T1000 (cell line): ENCODE data around the gene ALPI.
A peak's percentile ranks its signal among the peaks of the same experiment; 100 is the strongest.
"Not testable (repeated sequence)": the region's sequence is repeated elsewhere in the genome, so short reads cannot be mapped to it uniquely, and the experiment has no call there.

Experiments
- DNase-seq: peaks from one replicate; lab custom pipeline; 2025; ENCODE audit warnings: mixed read lengths; lab: John Stamatoyannopoulos, UW

The ALPI gene

GRCh38 chr2:232421189-232421785, 34.7 kb upstream of the ALPI start:
- DNase-seq, result no peak

GRCh38 chr2:232422051-232422450, 33.9 kb upstream of the ALPI start:
- no peak for DNase-seq

DNA sequence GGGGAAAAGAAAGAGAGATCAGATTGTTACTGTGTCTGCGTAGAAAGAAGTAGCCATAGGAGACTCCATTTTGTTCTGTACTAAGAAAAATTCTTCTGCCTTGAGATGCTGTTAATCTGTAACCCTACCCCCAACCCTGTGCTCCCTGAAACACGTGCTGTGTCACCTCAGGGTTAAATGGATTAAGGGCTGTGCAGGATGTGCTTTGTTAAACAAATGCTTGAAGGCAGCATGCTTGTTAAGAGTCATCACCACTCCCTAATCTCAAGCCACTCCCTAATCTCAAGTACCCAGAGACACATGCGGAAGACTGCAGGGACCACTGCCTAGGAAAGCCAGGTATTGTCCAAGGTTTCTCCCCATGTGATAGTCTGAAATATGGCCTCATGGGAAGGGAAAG, 33.0 kb upstream of the ALPI start:
- DNase-seq, result not testable (repeated sequence)

- not testable (repeated sequence) for DNase-seq
Observed at GRCh38 chr2:232423407-232423806, 32.5 kb upstream of the ALPI start.

DNA sequence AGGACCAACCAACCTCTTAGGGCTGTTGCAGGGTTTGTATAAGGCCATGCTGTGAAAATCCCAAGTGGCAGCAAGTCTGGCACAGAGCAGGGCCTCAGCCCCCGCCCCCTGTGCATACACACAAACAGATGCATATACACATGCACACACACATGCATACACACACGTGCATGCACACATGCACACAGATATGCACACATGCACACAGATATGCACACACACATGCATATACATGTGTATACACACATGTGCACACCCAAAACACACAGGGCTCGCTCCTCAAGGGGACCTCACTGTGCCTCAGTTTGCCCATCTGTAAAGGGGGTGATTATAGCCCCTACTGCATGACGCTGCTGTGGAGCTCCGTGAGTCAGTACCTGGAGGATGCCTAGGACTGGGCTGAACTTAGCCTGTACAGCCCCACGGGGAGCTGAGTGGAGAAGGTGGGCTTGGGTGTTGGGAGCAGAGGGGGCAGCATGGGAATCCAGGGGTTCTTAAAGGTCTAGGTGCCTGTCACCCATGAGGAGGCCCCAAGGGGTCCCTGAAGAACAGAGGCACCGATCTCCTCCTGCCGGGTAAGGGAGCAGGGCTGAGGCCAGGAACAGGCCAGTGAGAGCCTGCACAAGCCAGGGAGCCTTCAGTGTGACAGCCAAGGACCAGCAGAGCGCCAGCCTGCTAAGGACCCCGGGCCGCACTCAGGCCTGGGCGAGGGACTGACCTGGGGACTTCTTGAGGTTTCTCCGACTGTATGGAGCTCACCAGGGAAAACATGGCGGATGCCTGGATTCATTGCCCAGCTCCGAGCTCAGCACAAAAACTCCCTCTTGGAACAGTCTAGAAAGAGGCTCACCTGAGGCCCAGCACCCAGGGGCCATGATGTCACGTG, 24.0 kb upstream of the ALPI start:
- no peak for DNase-seq

DNA sequence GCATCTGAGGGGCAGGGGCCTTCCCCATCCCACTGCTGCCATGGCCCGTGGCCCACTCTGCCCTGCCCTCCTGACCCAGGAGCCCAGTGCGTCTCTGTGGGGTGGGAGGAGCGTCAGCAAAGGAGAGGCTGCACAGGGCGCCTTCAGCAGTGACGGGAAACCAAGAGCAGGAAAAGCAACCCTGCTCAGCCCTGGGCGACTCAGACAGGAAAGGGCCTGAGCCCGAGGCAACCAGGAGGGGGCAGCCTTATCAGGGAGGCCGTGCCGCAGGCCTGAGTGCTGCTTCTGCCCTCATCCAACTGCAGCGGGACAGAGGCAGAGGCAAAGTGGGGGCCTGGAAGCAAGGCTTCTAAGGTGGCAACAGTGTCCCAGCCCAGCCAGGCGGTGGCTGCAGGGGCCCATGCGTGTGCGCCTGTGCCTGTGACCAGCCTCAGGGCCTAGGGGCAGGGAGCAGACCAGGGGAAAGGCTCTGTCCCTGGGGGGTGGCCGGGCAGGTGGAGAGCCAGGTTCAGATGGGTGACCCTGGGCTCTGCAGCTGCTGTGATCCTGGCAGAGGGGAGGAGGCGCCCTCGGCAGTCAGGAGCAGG, 23.3 kb upstream of the ALPI start:
- DNase-seq, result no peak

DNA sequence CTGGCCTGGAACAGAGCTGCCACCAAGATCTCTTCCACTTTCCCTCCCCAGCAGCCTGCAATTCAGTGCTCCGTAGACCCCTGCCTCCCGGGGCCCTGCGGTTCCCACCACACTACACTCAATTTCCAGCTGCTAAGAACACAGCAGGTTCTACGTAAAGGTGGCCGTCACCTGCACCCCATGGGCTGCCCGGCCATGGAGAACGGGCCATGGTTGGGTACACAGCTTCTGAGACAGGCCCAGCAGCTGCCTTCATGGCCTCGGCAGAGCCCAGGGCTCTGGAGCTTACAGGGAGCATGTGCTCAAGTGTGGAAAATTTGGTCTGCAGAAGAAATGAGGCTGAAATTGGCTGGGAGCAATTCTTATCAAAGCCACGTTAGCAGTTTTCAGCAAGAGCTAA, 22.3 kb upstream of the ALPI start:
- not testable (repeated sequence) for DNase-seq

DNA sequence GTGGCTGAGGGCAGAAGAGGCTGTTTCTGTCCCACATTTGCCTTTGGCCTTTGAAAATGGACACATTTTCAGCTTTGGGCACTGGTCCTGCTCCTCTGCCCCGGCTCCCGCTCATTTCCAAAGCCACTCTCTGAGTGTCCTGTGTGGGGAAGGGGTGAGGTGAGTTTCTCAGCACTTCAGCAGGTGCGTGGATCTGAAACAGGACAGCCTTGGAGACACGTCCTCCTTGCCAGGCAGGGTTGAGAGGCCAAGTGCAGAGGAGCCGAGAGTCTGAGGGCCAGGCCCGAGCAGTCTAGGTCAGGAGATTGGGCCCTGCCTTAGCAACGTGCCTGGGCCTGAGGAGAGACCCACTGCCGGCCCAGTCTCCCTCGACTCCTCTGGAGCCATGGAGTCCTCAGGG, 21.9 kb upstream of the ALPI start:
- DNase-seq, result no peak

DNA sequence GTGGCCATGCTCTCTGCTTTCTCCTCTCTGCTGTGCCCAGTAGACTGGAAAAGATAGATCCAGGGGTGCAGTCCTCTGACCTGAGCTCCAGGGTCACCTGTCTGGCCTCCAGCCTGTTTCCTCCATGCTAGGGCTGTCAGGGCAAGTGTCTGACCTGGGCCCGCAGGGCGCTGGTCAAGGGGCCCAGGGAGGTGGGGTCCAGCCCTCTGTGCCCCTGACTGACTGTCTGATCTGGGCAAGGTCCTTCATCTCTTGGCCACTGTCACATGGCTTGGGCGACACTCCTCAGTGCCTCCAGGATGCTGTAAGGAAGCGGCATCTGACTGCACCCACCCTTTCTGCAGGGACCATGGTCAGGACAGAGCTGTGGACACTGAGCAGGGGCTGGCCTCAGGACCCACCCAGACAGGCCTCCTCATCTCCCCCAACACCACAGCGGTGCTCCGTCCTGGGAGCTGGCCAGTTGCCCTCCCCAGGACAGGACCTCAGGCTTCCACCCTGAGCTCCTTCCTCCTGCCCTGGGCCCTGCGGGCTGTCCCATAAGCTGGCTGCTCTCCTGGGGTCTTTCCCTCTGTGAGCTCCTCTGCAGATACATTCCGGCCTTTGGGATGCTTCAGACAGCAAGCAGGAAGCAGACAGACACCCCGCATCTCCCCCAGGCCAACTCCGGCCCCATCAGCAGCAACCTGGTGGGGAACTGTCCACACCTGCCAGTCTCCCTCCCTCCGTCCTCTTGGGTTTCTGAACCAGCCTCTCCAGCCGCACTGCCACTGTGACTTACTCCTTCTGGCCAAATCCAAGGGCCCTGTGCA, 21.2 kb upstream of the ALPI start:
- DNase-seq, result no peak

GRCh38 chr2:232435375-232435648, 20.6 kb upstream of the ALPI start:
- no peak for DNase-seq

DNA sequence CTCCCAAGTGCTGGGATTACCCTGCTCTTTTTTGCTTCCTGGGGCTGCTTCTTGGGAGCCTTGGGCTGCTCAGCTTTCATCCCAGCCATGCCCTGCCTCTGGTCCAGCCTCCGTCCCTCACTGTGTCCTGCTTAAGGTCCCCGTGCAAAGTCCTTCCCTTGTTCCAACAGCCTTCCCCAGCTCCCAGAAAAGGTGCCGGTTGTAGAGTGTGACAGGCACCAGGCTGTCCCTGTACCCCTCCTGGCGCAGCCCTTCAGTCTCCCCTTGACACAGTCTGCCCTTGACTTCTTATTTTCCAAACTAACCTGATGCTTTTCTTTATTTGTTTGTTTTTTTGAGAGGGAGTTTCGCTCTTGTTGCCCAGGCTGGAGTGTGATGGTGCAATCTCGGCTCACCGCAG, 20.1 kb upstream of the ALPI start:
- DNase-seq, result no peak

DNA sequence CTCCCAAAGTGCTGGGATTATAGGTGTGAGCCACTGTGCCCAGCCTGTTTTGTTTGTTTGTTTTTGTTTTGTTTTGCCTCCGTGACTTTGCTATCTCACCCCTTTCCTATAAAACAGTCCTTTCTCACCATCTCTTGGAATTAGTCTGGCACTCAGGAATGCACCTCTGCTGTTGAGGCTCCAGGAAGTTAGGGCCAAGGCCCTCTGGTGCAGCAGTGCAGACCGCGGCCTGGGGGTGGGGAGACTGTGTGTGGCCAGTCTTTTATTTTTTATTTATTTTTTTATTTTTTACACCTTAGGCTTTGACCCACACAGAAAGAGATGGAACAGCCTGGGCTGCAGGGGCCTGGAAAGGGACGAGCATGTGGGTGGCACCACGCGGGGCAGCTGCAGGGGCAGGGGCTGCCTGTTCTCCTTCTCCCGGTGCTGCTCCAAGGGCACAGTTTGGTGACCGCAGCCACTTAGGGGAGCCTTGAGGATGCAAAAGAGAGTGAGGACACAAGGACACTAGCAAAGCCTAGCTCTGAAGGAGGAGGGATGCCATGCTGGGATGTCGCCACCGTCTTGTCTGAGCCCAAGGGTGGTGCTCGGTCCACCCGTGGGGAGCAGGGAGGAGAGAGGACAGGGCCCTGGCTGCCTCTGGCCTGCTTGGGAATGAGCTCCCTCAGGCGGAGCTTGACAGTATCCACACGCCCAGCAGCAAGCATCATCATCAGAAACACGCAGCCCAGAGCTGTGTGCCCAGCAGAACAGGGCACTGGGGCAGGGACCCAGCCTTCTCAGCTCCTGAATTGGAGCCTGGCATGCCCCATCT, 19.4 kb upstream of the ALPI start:
- no peak for DNase-seq

DNA sequence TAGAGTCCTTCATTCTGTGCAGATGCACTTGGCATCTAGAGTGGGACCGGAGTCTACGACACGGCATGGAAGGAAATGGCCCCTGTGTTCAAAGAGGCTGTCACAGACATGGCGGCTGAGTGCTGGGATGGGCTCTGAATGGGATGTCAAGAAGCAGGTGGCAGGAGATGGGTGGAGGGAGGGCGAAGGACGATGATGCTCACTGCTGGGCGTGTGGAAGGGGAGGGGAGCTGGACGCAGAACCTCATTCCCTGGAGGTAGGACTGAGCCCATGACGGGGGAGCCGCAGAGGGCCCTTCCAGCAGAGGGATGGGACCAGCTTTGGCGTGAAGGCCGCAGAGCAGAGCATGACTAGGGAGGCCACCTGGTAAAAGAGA, 18.8 kb upstream of the ALPI start:
- DNase-seq, result no peak

DNA sequence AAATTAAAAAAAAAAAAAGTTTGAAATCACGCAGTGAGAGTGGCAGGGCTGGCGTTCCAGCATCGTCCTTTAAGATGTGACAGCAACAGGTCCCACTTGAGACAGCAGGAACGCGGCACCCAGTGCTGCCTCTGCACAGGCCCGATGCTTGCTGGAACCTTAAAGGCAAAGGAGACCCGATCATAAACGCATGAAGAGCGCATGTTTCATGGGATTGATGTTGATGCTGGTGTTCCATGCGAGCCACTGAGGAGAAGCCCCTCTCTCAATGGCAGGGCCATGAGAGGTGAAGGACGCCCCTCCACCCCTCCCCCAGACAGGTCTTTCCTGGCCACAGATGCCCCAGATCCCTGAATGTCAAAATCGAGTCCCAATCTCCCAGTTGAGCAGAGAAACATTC, 17.9 kb upstream of the ALPI start:
- DNase-seq, result no peak

GRCh38 chr2:232438951-232439757, 16.8 kb upstream of the ALPI start:
- DNase-seq, result peak; percentile 10

DNA sequence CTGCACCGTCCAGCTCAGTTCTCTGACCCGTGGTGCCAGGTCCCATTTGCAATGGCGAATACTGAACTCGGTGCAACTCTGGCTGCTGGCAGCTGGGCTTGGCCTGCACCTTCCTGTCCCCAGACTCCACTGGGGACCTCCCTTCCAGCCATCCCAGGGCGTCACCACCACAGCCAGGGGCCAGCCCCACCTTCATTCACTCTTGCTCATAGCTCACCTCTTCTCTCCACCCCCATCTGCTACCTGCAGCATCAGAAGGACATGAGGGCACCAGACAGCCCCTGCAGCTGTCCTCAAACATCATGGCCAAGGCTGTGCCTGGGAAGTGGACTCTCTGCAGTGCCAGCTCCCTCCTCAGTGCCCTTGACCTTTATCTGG, 16.2 kb upstream of the ALPI start:
- no peak for DNase-seq

- peak; percentile 48 for DNase-seq
Observed at GRCh38 chr2:232440220-232441018, 15.5 kb upstream of the ALPI start.

- no peak for DNase-seq
Observed at GRCh38 chr2:232441147-232441651, 14.8 kb upstream of the ALPI start.

- not testable (repeated sequence) for DNase-seq
Observed at GRCh38 chr2:232441922-232442321, 14.0 kb upstream of the ALPI start.

GRCh38 chr2:232442431-232442830, 13.5 kb upstream of the ALPI start:
- not testable (repeated sequence) for DNase-seq
